HepG2 (cell line): ENCODE results near the gene OPA3. TPM values are rescaled to one million over a fixed set of nuclear protein-coding genes. Genes with fewer than 3 reads are reported as not detected.

ENCODE experiments used
- ATRX ChIP-seq: sonication (generic); formaldehyde crosslinking; IDR thresholded peaks from 2 replicates; pipeline ENCODE4 v1.4.0; 2020; ENCODE audit warnings: missing genetic modification reagents, borderline replicate concordance
- CBX5 ChIP-seq: sonication (generic); formaldehyde crosslinking; IDR thresholded peaks from 2 replicates; pipeline ENCODE4 v1.4.0; 2020; ENCODE audit warnings: missing genetic modification reagents, borderline replicate concordance
- FOXC1 ChIP-seq: sonication (generic); formaldehyde crosslinking; IDR thresholded peaks from 2 replicates; pipeline ENCODE4 v1.8.0; 2022; ENCODE audit warnings: mild to moderate bottlenecking, missing genetic modification reagents, borderline replicate concordance
- NFIC ChIP-seq: IDR thresholded peaks from 2 replicates; pipeline ENCODE4 v1.6.1; 2012; ENCODE audit warnings: mild to moderate bottlenecking, low read length, inconsistent platforms
- PAF1 ChIP-seq: IDR thresholded peaks from 2 replicates; pipeline ENCODE4 v1.6.1; 2016; ENCODE audit warnings: missing genetic modification reagents, missing compliant biosample characterization
- ZFAT ChIP-seq: sonication (generic); formaldehyde crosslinking; conservative IDR thresholded peaks from 2 replicates; pipeline ENCODE4 v1.8.1; 2023; ENCODE audit warnings: missing genetic modification reagents, inconsistent platforms
- ZNF839 ChIP-seq: sonication (generic); formaldehyde crosslinking; IDR thresholded peaks from 2 replicates; pipeline ENCODE4 v1.4.0; 2020; ENCODE audit warnings: missing genetic modification reagents, mild to moderate bottlenecking, borderline replicate concordance
- polyA plus RNA-seq, 8 experiments: library from polyadenylated mRNA; depleted of rRNA in 3 of 8; stranded (reverse) in 7 of 8; unstranded in 1 of 8; fragments of >200 nt; fragmentation: Illumina TruSeq in 4 of 8; extraction: Trizol in 4 of 8; gene quantifications; 2 replicates each; pipeline versions ENCODE4 v1.2.1 to v1.2.3, GENCODE V29; 2011 to 2016; ENCODE audit warnings: low read depth in 4 of 8, missing spikeins in 1 of 8, mixed read lengths in 1 of 8; ENCODE audit not compliant: insufficient read depth in 1 of 8
- total RNA-seq, 5 experiments: library from RNA; depleted of rRNA; stranded (reverse); fragments of >200 nt; fragmentation: Illumina TruSeq; extraction: Trizol; gene quantifications; 2 replicates each; pipeline ENCODE4 v1.2.3, GENCODE V29; 2016; ENCODE audit warnings: low read depth in 1 of 5
- TF ChIP-seq, protein P1 (sequence below): IDR thresholded peaks from 2 replicates; pipeline ENCODE4 v1.6.1; 2018; ENCODE audit warnings: missing genetic modification reagents, mild to moderate bottlenecking, missing compliant biosample characterization
- TF ChIP-seq, protein P2 (sequence below): sonication (generic); formaldehyde crosslinking; IDR thresholded peaks from 2 replicates; pipeline ENCODE4 v1.5.1; 2020; ENCODE audit warnings: missing genetic modification reagents, mild to moderate bottlenecking, borderline replicate concordance
- TF ChIP-seq, protein P3 (sequence below): sonication (generic); formaldehyde crosslinking; IDR thresholded peaks from 2 replicates; pipeline ENCODE4 v1.4.0; 2020; ENCODE audit warnings: missing genetic modification reagents, borderline replicate concordance
- TF ChIP-seq, protein P4 (sequence below): sonication (generic); formaldehyde crosslinking; IDR thresholded peaks from 2 replicates; pipeline ENCODE4 v1.4.0; 2020; ENCODE audit warnings: missing genetic modification reagents, borderline replicate concordance
- TF ChIP-seq, protein P5 (sequence below): sonication (generic); formaldehyde crosslinking; IDR thresholded peaks from 2 replicates; pipeline ENCODE4 v1.4.0; 2020; ENCODE audit warnings: mild to moderate bottlenecking, low read depth, missing genetic modification reagents
- TF ChIP-seq, protein P6 (sequence below): sonication (generic); formaldehyde crosslinking; IDR thresholded peaks from 2 replicates; pipeline ENCODE4 v1.9.0; 2021; ENCODE audit warnings: missing genetic modification reagents, borderline replicate concordance

Gene OPA3
- total and polyA plus RNA-seq, 2 of the 13 experiments (the other 11 are each of a cell fraction or from before 2014, with no cell fraction given), result 8.3 to 17.7 TPM

DNA sequence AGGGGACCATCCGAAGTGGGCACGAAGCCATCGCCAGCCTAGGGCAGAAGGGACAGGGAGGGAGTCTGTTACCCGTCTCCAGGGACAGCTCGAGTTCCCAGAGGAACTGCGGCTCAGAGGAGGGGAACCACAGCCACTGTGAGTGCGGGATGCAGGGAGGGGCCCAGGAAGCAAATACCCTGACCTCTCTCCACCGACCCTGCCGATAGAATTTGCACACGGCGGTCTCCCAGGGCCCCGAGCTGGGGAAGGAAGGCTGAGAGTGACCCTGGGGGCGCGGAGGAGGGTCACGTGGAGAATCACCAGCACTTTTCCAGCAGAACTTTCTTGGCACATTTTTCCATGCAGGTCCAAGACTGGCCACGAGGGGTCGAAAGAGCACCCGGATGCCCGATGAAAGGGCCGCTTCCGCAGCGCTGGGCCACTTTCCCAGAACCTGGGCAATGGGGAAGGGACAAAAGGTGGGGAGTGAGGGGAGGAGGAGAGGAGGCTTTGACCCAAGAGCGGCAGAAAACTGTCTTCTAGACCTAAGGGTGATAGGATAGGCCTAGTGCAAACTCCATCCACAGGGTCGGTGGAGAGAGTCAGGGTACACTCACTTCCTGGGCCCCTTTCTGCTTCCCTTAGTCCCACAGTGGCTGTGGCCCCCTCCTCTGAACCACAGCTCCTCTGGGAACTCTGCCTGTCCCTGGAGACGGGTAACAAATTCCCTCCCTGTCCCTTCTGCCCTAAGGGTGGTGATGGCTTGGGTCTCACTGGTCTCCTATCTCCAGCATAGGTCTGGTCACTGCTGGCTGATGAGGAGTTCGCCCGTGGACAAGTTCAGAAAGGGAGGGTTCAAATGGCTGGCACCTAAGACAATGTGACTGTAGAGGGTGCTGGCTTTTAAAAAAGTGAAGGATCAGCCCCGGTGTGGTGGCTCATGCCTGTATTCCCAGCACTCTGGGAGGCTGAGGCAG is 22.7 kb upstream of the OPA3 start (continued):
- TF ChIP-seq, protein P1, sequence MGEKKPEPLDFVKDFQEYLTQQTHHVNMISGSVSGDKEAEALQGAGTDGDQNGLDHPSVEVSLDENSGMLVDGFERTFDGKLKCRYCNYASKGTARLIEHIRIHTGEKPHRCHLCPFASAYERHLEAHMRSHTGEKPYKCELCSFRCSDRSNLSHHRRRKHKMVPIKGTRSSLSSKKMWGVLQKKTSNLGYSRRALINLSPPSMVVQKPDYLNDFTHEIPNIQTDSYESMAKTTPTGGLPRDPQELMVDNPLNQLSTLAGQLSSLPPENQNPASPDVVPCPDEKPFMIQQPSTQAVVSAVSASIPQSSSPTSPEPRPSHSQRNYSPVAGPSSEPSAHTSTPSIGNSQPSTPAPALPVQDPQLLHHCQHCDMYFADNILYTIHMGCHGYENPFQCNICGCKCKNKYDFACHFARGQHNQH (CRISPR knock-in tag), result no peak
- TF ChIP-seq NFIC (no peak), PAF1 (no peak), CBX5 (CRISPR knock-in tag) (no peak), ATRX (CRISPR knock-in tag) (no peak), ZFAT (no peak), ZNF839 (CRISPR knock-in tag) (no peak), FOXC1 (CRISPR knock-in tag) (no peak)
- TF ChIP-seq, protein P2, sequence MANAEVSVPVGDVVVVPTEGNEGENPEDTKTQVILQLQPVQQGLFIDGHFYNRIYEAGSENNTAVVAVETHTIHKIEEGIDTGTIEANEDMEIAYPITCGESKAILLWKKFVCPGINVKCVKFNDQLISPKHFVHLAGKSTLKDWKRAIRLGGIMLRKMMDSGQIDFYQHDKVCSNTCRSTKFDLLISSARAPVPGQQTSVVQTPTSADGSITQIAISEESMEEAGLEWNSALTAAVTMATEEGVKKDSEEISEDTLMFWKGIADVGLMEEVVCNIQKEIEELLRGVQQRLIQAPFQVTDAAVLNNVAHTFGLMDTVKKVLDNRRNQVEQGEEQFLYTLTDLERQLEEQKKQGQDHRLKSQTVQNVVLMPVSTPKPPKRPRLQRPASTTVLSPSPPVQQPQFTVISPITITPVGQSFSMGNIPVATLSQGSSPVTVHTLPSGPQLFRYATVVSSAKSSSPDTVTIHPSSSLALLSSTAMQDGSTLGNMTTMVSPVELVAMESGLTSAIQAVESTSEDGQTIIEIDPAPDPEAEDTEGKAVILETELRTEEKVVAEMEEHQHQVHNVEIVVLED (CRISPR knock-in tag), result 0 out of 2 replicates have a peak, but pooled peaks have one; percentile 12
- TF ChIP-seq, protein P3, sequence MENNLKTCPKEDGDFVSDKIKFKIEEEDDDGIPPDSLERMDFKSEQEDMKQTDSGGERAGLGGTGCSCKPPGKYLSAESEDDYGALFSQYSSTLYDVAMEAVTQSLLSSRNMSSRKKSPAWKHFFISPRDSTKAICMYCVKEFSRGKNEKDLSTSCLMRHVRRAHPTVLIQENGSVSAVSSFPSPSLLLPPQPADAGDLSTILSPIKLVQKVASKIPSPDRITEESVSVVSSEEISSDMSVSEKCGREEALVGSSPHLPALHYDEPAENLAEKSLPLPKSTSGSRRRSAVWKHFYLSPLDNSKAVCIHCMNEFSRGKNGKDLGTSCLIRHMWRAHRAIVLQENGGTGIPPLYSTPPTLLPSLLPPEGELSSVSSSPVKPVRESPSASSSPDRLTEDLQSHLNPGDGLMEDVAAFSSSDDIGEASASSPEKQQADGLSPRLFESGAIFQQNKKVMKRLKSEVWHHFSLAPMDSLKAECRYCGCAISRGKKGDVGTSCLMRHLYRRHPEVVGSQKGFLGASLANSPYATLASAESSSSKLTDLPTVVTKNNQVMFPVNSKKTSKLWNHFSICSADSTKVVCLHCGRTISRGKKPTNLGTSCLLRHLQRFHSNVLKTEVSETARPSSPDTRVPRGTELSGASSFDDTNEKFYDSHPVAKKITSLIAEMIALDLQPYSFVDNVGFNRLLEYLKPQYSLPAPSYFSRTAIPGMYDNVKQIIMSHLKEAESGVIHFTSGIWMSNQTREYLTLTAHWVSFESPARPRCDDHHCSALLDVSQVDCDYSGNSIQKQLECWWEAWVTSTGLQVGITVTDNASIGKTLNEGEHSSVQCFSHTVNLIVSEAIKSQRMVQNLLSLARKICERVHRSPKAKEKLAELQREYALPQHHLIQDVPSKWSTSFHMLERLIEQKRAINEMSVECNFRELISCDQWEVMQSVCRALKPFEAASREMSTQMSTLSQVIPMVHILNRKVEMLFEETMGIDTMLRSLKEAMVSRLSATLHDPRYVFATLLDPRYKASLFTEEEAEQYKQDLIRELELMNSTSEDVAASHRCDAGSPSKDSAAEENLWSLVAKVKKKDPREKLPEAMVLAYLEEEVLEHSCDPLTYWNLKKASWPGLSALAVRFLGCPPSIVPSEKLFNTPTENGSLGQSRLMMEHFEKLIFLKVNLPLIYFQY (CRISPR knock-in tag), result no peak
- TF ChIP-seq, protein P4, sequence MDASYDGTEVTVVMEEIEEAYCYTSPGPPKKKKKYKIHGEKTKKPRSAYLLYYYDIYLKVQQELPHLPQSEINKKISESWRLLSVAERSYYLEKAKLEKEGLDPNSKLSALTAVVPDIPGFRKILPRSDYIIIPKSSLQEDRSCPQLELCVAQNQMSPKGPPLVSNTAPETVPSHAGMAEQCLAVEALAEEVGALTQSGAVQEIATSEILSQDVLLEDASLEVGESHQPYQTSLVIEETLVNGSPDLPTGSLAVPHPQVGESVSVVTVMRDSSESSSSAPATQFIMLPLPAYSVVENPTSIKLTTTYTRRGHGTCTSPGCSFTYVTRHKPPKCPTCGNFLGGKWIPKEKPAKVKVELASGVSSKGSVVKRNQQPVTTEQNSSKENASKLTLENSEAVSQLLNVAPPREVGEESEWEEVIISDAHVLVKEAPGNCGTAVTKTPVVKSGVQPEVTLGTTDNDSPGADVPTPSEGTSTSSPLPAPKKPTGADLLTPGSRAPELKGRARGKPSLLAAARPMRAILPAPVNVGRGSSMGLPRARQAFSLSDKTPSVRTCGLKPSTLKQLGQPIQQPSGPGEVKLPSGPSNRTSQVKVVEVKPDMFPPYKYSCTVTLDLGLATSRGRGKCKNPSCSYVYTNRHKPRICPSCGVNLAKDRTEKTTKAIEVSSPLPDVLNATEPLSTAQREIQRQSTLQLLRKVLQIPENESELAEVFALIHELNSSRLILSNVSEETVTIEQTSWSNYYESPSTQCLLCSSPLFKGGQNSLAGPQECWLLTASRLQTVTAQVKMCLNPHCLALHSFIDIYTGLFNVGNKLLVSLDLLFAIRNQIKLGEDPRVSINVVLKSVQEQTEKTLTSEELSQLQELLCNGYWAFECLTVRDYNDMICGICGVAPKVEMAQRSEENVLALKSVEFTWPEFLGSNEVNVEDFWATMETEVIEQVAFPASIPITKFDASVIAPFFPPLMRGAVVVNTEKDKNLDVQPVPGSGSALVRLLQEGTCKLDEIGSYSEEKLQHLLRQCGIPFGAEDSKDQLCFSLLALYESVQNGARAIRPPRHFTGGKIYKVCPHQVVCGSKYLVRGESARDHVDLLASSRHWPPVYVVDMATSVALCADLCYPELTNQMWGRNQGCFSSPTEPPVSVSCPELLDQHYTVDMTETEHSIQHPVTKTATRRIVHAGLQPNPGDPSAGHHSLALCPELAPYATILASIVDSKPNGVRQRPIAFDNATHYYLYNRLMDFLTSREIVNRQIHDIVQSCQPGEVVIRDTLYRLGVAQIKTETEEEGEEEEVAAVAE (CRISPR knock-in tag), result no peak
- TF ChIP-seq, protein P5, sequence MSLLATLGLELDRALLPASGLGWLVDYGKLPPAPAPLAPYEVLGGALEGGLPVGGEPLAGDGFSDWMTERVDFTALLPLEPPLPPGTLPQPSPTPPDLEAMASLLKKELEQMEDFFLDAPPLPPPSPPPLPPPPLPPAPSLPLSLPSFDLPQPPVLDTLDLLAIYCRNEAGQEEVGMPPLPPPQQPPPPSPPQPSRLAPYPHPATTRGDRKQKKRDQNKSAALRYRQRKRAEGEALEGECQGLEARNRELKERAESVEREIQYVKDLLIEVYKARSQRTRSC (CRISPR knock-in tag), result no peak
- TF ChIP-seq, protein P6, sequence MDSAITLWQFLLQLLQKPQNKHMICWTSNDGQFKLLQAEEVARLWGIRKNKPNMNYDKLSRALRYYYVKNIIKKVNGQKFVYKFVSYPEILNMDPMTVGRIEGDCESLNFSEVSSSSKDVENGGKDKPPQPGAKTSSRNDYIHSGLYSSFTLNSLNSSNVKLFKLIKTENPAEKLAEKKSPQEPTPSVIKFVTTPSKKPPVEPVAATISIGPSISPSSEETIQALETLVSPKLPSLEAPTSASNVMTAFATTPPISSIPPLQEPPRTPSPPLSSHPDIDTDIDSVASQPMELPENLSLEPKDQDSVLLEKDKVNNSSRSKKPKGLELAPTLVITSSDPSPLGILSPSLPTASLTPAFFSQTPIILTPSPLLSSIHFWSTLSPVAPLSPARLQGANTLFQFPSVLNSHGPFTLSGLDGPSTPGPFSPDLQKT, result no peak
